ENCODE results near the gene PLPP1.

The PLPP1 gene

GRCh38 chr5:55484531-55484930, 50.2 kb downstream of the PLPP1 start:
- TF ChIP-seq ZFX (IDR thresholded peaks at IDR 0.05) (no peak), CTCF (conservative IDR thresholded peaks at IDR 0.05) (no peak)
- no peak overlapping the region for H3K27ac ChIP-seq

GRCh38 chr5:55483885-55484284, 50.9 kb downstream of the PLPP1 start:
- H3K27ac ChIP-seq = no peak overlapping the region; the same call in 1 of the 2 replicates

GRCh38 chr5:55481293-55481855, 53.4 kb downstream of the PLPP1 start:
- H3K27ac ChIP-seq = no peak overlapping the region

More at GRCh38 chr5:55483885-55484284, 50.9 kb downstream of the PLPP1 start:
- TF ChIP-seq CTCF (conservative IDR thresholded peaks at IDR 0.05) (no peak), ZFX (IDR thresholded peaks at IDR 0.05) (no peak)

GRCh38 chr5:55480781-55481180, 54.0 kb downstream of the PLPP1 start:
- TF ChIP-seq ZFX (IDR thresholded peaks at IDR 0.05) (no peak), CTCF (conservative IDR thresholded peaks at IDR 0.05) (no peak)
- H3K27ac ChIP-seq = no peak overlapping the region

More at GRCh38 chr5:55481293-55481855, 53.4 kb downstream of the PLPP1 start:
- TF ChIP-seq CTCF (conservative IDR thresholded peaks at IDR 0.05) (no peak), ZFX (IDR thresholded peaks at IDR 0.05) (no peak)

GRCh38 chr5:55472642-55473041, 62.1 kb downstream of the PLPP1 start:
- TF ChIP-seq ZFX (IDR thresholded peaks at IDR 0.05) = no peak
- no peak for TF ChIP-seq CTCF (conservative IDR thresholded peaks at IDR 0.05)
- peak overlapping the region; percentile 4; the same call in 1 of the 2 replicates for H3K27ac ChIP-seq

- TF ChIP-seq ZFX (IDR thresholded peaks at IDR 0.05) = no peak
- peak overlapping the region; percentile 4 for H3K27ac ChIP-seq
Observed at GRCh38 chr5:55471468-55471867, 63.3 kb downstream of the PLPP1 start.

- H3K27ac ChIP-seq = no peak overlapping the region
- TF ChIP-seq ZFX (IDR thresholded peaks at IDR 0.05) = no peak
- TF ChIP-seq CTCF (conservative IDR thresholded peaks at IDR 0.05) = no peak
Observed at GRCh38 chr5:55470282-55470681, 64.5 kb downstream of the PLPP1 start.

GRCh38 chr5:55469839-55470238, 64.9 kb downstream of the PLPP1 start:
- no peak for TF ChIP-seq CTCF (conservative IDR thresholded peaks at IDR 0.05)
- TF ChIP-seq ZFX (IDR thresholded peaks at IDR 0.05) = no peak
- H3K27ac ChIP-seq = no peak overlapping the region

All from C4-2B (cell line).